NCI-H82 treated with DMSO at 0.1 percent for 48 hours (cell line): ENCODE results near the gene IFI27L2.
A peak's percentile ranks its signal among the peaks of the same experiment; 100 is the strongest.

Source experiments
- DNase-seq: peaks from one replicate; lab custom pipeline; 2025; ENCODE audit not compliant: unreplicated experiment; lab: John Stamatoyannopoulos, UW

The IFI27L2 gene

DNA sequence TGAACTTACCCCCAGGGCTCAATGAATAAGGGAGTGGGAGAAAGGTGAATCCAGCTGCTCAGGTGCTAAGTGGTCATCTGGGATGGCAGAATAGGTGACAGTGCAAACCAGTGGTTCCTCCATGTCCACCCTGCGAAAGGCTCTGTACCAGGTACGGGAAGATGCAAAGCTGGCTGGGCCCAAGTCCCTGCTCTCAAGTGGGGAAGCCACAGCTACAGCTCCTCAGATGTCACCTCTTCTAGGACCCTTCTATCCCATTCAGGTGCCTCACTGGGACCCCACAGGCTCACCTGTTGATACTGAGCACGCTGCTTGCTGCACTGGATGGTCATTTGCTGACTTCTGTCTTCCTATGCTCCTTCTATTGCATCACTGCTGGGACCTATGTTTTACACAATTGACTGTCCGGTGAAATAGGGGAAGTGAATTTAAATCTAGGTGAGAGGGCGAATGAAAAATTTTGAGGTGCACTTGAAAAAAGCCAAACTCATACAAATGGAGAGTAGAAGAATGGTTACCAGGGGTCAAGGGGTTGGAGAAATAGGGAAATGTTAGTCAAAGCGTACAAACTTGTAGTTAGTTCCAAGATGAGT lies 24.4 kb upstream of the IFI27L2 start:
- DNase-seq = no peak

DNA sequence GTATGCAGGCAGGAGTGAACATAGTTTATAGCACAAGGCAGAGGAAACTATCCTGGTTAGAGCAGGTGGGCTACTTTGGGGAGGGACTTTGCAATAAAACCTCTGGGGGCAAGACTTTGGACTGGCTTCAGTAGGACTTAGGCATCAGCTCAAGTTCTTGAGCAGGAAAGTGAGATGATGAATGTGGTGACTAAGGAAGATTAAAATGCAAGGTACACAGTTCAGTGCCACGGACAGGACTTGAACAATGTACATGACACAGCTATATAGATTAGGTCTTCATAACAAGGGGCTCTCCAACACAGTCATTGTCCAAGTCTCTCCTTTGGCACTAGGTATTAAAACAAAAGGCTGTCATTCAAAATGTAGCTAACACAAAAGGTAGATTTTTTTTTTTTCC lies 23.3 kb upstream of the IFI27L2 start:
- DNase-seq = no peak

DNA sequence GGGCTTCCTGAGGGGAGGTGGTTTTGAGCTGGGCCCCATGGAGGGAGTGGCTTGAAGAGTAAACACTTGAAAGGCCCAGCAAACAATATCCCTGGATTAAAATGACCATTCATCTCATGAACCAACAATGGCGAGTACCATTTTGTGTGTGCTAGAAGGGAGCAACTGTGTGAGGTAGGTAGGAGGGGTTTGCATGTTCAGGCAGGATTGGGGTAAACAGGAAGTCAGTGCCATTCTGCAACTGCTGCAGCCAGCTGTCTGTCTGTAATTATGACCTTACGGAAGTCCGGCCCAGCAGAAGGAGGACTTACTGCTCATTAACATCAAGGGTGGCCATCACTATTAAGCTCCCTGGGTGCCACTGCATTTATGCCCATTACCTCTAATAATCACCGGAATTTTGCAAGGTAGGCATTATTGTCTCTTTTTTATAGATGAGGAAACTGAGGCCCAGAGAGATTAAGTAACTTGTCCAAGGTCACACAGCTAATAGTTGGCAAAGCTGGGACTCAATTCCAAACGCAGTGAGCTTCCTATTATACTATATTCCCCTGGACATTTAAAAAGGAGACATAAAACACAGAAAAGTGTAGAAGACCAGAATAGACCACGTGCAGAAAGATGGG lies 16.6 kb upstream of the IFI27L2 start:
- DNase-seq = peak; percentile 8

DNA sequence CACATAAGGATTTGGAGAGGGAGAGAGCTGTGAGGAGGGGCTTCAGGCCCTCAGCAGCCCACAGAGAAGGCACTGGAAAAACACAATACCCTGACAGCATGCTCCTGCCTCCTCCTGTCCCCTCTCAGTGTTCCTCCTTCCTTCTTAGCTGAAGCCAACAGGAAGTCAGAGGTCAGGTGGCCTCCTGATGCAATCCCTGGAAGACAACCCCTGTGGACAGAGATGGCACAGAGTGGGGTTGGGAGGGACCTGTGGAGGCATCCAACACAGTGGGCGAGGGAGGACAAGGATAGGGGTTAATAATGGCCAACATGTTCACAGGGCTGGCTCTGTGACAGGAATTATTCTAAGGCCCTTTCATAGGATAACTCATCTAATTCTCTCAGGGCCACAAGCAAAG lies 15.4 kb upstream of the IFI27L2 start:
- no peak for DNase-seq

- no peak for DNase-seq
These were observed 14.3 kb upstream of the IFI27L2 start for GRCh38 chr14:94143711-94144110.

DNA sequence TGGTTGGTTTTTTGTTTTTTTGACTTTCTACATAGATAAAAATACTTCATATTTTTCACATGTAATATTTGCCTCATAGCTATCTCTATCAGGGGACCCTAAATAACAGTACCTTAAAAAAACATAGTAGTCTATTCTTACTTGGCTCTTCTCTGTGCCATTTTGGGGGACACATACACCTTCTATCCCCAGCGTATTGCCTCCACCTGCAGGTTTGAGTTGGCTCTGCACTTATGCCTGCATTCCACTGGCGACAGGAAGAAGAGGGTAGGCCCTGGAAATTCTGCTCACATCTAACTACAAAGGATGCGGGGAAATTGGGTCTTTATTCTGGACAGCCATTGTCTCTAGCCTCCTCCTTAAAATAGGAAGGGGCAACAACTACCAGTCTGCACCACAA lies 13.8 kb upstream of the IFI27L2 start:
- DNase-seq = peak; percentile 12

- DNase-seq = no peak
These were observed 13.4 kb upstream of the IFI27L2 start for GRCh38 chr14:94142836-94143235.

- no peak for DNase-seq
These were observed 12.8 kb upstream of the IFI27L2 start for GRCh38 chr14:94142247-94142646.

DNA sequence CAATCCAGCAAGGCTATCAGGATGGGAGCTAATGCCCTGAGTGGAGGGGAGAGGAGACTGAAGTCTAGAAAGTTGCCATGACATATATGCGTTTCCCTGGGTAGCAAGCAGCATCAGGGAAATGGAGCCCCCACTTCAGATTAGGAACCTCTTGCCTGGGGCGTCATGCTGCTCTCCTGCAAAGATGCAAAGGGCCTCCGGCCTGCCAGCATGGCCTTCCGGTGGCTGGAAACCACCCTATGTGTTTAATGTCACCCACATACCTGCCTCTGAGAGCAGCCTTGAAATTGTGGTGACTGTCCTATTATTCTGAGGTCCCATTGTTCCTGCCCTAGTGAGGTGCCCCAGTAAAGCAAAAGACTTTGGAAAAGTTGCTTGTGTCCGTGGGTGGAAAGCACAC lies 10.0 kb upstream of the IFI27L2 start:
- DNase-seq = no peak

GRCh38 chr14:94139006-94139405 lies 9.6 kb upstream of the IFI27L2 start:
- no peak for DNase-seq

DNA sequence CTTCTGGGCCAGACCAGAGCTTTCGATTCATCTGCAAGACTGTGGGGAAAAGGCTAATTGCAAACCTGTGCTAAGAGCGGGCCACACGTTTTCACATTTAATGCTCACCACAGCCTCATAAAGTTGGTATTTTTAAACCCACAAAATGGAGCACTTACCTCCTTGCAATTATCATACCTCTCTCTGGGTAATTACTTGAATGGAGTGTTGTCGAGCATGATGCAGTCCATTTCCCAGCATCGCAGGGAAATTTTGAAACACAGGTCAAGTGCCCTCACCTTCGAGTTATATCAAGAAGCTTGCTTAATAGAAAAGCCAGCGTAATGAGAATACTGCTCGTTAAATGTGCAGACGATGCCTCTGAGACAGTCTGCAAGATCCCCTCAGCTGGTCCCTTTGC lies 8.8 kb upstream of the IFI27L2 start:
- DNase-seq = no peak

DNA sequence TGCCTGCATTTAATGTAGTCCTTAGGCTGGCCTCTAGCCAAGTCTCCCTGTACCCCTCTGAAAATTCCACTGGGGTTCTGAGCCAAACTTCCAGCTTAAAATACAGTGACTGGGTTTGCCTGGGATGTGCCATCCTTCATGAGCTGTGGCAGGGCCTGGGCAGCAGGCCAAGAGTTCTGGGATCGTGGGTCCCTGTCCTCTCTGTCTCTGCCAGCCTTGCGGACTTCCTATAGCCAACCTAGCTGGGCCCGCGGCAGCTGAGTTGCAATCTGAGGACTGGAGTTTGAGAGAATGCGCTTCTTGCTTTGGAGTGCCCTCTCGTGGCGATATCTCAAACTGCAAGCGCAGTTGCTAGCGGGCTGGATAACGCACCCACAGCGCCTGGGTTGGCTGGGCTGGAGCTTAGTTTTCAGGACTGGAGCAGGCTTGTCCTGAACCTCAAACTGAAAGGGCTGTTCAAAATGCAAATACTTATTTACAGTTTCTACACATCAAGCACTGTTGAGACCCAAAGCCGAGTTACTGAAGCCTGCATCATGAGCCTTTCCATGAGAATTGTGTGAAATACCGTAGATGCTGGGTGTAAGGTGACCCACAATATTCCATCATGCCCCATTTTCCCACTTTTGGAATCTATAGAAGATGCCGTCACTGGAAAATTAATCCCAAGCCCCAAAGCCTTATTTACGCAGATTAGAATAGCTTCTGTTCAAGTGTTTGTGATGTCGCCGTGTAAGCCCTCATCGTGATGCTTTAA lies 7.3 kb upstream of the IFI27L2 start:
- DNase-seq = peak; percentile 59

DNA sequence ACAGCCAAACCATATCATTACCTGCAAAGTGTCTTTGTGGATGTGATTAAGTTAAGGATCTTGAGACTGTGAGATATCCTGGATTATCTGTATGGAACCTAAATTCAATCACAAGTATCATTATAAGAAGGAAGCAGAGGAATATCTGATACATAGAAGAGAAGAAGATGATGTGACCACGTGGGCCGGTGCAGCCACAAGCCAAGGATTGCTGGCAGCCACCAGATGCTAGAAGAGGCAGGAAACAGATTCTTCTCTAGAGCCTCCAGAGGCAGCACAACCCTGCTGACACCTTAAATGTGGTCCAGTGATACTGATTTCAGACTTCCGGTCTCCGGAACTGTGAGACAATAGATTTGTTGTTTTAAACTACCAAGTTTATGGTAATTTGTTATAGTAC lies 6.1 kb upstream of the IFI27L2 start:
- DNase-seq = no peak

DNA sequence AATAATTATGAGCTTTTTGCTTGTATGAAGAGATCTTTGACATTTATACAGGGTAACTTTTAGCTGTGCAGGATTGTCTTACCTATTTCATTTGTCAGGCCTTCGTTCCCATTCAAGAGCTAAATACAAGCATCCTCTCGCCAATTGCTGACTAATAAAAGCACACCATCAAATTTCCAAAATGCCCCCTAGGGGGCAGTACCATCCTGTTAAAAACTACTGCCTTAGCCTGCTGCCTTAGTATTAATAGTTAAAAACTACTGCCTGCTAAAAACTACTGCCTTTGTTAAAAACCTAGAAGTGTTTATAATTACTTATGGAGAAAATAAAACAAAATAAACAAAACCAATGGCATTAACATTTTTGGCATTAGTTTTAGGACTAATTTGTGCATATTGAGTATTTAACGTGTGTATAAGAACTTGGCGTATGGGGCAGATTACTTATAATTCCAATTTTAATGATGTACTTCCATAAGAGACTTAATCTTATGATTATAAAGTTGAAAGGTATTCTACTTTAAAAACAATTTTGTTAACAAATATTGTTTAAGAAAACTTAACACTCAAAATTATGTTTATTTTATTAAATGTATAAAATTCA lies 3.0 kb upstream of the IFI27L2 start:
- DNase-seq = peak; percentile 67

DNA sequence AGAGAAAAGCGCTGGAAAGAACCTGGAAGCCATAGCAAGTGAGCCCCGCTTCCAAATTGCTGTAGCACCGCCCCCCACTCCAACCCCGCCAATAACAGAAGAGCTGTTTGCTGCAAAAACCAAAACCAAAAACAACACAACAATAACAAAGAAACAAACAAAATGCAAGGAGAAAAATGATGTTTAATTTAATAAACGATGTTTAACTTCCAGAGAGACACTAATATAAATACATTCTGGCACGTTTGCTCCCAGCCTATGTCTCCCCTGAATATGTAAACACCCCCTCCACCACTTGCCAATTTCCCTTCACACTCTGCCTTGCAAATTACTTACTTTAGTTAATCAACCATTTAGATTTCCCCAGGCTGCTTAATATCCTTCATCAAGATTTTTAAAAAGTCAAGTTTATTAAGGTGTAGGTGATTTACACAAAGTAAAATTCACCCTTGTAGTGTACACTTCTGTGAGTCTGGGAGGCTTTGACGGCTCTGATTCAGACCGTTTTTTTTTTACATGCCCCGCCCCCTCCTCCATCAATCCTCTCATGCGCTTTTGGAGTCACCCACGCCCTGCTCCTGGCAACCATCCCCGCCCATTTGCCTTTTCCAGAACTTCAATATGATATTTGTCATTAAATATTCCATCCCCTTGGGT lies 482 bp upstream of the IFI27L2 start:
- DNase-seq = peak; percentile 13

DNA sequence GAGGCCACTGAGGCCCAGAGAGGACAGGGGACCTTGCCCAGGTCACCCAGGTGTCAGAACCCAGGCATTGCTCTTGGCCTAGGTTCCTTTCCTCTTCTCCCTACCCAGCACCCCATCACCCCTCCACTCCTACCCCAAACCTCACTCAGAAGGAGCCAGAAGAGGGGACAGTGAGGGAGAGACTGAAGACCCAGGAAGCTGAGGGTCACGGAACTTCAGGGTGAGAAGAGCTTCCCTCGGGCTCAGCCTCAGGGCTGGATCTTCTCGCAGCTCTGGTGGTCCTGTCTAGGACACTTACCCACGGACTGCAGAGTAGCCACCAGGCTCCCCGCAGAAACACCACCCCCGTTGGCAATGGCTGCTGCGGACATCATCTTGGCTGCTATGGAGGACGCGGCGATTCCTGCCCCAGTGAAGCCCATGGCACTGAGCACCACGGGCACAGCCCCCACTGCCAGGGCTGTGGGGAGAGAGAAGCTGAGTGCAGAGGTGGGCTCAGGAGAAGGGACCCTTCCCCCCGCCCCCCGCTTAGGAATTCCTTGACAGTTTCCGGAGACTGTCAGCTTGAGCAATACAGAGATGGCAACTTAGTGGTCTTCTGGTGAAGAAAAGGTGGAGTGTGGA lies 1.1 kb downstream of the IFI27L2 start:
- DNase-seq = no peak

- no peak for DNase-seq
These were observed 2.1 kb downstream of the IFI27L2 start for GRCh38 chr14:94127330-94127729.

DNA sequence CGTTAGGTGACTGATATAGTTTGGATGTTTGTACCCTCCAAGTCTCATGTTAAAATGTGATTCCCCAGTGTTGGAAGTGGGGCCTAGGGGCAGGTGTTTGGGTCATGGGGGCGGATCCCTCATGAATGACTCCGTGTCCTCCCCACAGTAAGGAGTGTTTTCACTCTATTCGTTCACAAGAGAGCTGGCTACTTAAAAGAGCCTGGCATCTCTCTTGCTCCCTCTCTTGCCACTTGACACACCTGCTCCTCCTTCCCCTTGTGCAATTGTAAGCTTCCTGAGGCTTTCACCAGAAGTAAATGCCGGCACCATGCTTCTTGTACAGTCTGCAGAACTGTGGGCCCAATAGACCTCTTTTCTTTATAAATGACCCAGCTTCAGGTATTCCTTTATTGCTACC lies 2.6 kb downstream of the IFI27L2 start:
- DNase-seq = no peak

GRCh38 chr14:94126419-94126677 lies 3.1 kb downstream of the IFI27L2 start:
- no peak for DNase-seq

DNA sequence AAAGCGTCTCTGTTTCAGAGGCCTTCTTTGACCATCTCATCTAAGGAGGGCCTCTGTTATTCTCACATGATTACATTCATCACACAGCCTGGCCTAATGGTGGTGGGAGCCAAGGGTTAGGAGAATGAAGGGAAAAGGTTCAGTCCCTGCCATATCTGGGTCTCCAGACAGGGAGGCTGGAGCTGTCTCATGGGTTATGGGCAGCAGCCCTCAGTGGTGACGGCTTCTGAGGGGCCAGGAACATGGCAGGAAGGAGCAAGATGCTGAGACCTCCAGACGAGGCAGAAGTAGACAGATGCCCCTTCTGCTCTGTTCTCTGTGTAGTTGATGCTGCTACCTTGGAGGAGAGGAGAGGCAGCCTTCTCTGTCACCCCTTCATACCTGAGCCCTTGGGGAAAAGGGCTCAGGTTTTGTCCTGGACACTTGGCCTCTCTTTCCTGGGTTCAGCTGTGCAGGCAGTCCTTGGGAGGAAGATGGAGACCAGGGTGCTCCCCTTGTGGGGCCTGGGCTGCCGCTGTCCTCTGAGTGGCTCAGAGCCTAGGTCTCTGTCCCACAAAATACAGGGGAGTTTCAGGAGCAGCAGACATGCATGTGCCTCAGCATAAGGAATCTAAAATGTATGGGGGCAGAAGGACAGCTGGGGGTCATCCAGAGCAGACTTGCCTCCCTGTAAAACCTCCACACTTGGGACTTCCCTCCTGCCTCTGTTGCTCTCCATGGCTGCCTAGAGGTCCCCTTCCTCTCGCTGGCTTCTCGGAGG lies 3.6 kb downstream of the IFI27L2 start:
- DNase-seq = no peak
